ENCODE data around the gene AP3B2.

The AP3B2 gene, protein sequence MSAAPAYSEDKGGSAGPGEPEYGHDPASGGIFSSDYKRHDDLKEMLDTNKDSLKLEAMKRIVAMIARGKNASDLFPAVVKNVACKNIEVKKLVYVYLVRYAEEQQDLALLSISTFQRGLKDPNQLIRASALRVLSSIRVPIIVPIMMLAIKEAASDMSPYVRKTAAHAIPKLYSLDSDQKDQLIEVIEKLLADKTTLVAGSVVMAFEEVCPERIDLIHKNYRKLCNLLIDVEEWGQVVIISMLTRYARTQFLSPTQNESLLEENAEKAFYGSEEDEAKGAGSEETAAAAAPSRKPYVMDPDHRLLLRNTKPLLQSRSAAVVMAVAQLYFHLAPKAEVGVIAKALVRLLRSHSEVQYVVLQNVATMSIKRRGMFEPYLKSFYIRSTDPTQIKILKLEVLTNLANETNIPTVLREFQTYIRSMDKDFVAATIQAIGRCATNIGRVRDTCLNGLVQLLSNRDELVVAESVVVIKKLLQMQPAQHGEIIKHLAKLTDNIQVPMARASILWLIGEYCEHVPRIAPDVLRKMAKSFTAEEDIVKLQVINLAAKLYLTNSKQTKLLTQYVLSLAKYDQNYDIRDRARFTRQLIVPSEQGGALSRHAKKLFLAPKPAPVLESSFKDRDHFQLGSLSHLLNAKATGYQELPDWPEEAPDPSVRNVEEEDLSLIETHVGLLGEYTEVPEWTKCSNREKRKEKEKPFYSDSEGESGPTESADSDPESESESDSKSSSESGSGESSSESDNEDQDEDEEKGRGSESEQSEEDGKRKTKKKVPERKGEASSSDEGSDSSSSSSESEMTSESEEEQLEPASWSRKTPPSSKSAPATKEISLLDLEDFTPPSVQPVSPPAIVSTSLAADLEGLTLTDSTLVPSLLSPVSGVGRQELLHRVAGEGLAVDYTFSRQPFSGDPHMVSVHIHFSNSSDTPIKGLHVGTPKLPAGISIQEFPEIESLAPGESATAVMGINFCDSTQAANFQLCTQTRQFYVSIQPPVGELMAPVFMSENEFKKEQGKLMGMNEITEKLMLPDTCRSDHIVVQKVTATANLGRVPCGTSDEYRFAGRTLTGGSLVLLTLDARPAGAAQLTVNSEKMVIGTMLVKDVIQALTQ

DNA sequence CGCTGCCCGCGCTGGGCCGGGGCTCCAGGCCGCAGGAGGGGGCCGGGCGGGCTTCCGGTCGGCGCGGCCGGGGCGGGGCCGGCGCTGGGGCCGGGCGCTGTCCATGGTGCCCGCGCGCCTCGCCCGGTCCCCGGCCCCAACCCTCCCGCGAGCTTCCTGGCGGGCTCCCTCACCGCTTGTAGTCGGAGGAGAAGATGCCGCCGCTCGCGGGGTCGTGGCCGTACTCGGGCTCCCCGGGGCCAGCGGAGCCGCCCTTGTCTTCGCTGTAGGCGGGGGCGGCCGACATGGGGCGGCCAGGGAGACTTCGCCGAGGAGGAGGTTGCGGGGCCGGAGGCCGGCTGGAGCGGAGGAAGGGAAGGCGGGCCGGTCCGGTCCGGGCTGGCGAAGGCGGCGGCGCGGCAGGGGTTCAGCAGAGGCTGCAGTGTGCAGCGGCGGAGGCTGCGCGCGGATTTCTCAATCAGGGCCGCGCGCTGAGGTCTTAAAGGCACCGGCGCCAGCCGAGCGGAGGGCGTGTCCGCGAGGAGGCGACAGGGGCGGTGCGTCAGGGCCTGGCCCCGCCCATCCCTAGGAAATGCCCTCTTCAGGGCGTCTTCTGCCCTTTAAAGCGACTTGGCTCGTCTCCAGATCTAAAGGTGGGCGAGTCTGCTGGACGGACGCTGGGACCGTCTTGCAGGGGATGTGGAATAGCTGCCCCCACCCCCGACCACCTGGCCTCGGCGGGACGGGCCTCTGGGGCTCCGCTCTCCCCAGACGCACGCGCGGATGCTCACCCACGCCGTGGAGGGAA, at the start of gene AP3B2:
Gene AP3B2 (minus strand): TSS at position 455 of the 787 bp plus-strand sequence. CDS start 169 bp downstream, at position 286.
- Histone ChIP-seq H3K9ac (ENCODE audit: low read depth, low read length) (peak within 1 kb of the TSS; percentile 62; the same call in 1 of the 2 replicates), H3K27ac (ENCODE audit: low read depth, low read length) (peak within 1 kb of the TSS; percentile 84), H3K4me1 (ENCODE audit: control insufficient read depth, insufficient read depth, low read length) (peaks cover 14% of the 10 kb centered on the region), H3K4me3 (ENCODE audit: low read depth, low read length) (peak within 1 kb of the TSS; percentile 71), H3K9me3 (ENCODE audit: control insufficient read depth, insufficient read depth, low read length) (no peaks in the 10 kb centered on the region), H3K27me3 (ENCODE audit: control insufficient read depth, insufficient read depth, low read length) (no peaks in the 10 kb centered on the region), H3K36me3 (ENCODE audit: control insufficient read depth, insufficient read depth, low read length) (no peaks in the 10 kb centered on the region)

- Histone ChIP-seq H3K4me3 (ENCODE audit: low read depth, low read length) (peak overlapping the region; percentile 88), H3K4me1 (ENCODE audit: control insufficient read depth, insufficient read depth, low read length) (peaks cover 8% of the 10 kb centered on the region), H3K9me3 (ENCODE audit: control insufficient read depth, insufficient read depth, low read length) (no peaks in the 10 kb centered on the region), H3K9ac (ENCODE audit: low read depth, low read length) (peak overlapping the region; percentile 68), H3K27me3 (ENCODE audit: control insufficient read depth, insufficient read depth, low read length) (no peaks in the 10 kb centered on the region), H3K27ac (ENCODE audit: low read depth, low read length) (no peak overlapping the region), H3K36me3 (ENCODE audit: control insufficient read depth, insufficient read depth, low read length) (peaks cover 34% of the 10 kb centered on the region)
Observed at GRCh38 chr15:82751308-82751707, 41.6 kb upstream of the AP3B2 start.

DNA sequence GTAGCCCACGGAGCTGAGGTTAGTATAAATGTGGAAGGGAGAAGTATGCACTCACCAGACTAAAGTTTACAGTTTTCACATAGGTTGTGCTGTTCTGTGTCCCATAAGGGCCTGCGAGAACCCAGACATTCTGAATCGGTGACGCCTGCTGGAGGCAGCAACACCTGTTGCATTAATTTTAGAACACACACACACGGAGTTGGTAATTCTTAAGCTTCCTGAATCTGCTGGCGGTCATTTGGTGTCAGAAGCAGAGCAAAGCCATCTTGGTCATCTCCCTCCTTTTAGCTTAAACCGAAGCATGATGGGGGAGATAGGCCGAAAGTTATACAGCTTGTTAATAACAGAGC, 41.1 kb upstream of the AP3B2 start:
- Histone ChIP-seq H3K9me3 (ENCODE audit: control insufficient read depth, insufficient read depth, low read length) (no peaks in the 10 kb centered on the region), H3K27me3 (ENCODE audit: control insufficient read depth, insufficient read depth, low read length) (no peaks in the 10 kb centered on the region), H3K9ac (ENCODE audit: low read depth, low read length) (peak overlapping the region; percentile 68), H3K4me3 (ENCODE audit: low read depth, low read length) (peak overlapping the region; percentile 88), H3K36me3 (ENCODE audit: control insufficient read depth, insufficient read depth, low read length) (peaks cover 29% of the 10 kb centered on the region), H3K4me1 (ENCODE audit: control insufficient read depth, insufficient read depth, low read length) (peaks cover 8% of the 10 kb centered on the region), H3K27ac (ENCODE audit: low read depth, low read length) (peak overlapping the region; percentile 81)

- H3K9me3 ChIP-seq (ENCODE audit: control insufficient read depth, insufficient read depth, low read length), result no peaks in the 10 kb centered on the region
- peak overlapping the region; percentile 68 for H3K9ac ChIP-seq (ENCODE audit: low read depth, low read length)
- peak overlapping the region; percentile 88 for H3K4me3 ChIP-seq (ENCODE audit: low read depth, low read length)
- peaks cover 8% of the 10 kb centered on the region for H3K4me1 ChIP-seq (ENCODE audit: control insufficient read depth, insufficient read depth, low read length)
- H3K27me3 ChIP-seq (ENCODE audit: control insufficient read depth, insufficient read depth, low read length), result no peaks in the 10 kb centered on the region
- peaks cover 23% of the 10 kb centered on the region for H3K36me3 ChIP-seq (ENCODE audit: control insufficient read depth, insufficient read depth, low read length)
- peak overlapping the region; percentile 81 for H3K27ac ChIP-seq (ENCODE audit: low read depth, low read length)
Observed at GRCh38 chr15:82749951-82750830, 40.5 kb upstream of the AP3B2 start.

DNA sequence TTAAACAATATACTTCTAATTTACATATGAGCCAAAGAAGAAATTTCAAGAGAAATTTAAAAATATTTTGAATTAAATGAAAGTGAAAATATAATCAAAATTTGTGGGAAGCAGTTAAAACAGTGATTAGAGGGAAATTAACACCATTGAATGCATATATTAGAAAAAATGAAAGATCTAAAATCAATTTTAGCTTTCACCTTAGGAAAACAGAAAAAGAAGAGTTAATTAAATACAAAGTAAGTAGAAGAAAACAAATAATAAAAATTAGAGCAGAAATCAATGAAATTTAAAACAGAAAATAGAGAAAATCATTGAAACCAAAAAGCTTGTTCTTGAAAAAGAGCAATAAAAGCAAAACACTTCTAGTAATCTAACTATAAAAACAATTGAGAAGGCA, 38.6 kb upstream of the AP3B2 start:
- H3K4me3 ChIP-seq (ENCODE audit: low read depth, low read length), result no peak overlapping the region
- no peak overlapping the region for H3K9ac ChIP-seq (ENCODE audit: low read depth, low read length)
- H3K36me3 ChIP-seq (ENCODE audit: control insufficient read depth, insufficient read depth, low read length), result peaks cover 9% of the 10 kb centered on the region
- no peak overlapping the region for H3K27ac ChIP-seq (ENCODE audit: low read depth, low read length)
- H3K9me3 ChIP-seq (ENCODE audit: control insufficient read depth, insufficient read depth, low read length), result no peaks in the 10 kb centered on the region
- no peaks in the 10 kb centered on the region for H3K27me3 ChIP-seq (ENCODE audit: control insufficient read depth, insufficient read depth, low read length)
- peaks cover 8% of the 10 kb centered on the region for H3K4me1 ChIP-seq (ENCODE audit: control insufficient read depth, insufficient read depth, low read length)

DNA sequence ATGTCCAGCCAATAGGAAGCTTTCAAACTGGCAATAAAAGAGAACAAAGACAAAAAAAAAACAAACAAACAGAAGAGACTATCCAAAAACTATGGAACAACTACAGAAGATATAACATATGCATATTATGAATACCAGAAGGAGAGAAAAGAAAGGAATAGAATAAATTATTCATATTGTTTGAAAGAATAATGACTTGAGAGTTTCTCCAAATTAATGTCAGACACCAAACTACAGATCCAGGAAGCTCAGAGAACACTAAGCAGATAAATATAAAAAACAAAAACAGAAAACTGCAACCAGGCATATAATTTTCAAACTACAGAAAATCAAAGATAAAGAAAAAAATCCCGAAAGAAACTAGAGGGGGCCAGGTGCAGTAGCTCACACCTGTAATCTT, 34.1 kb upstream of the AP3B2 start:
- H3K27ac ChIP-seq (ENCODE audit: low read depth, low read length), result no peak overlapping the region
- H3K4me1 ChIP-seq (ENCODE audit: control insufficient read depth, insufficient read depth, low read length), result no peaks in the 10 kb centered on the region
- no peak overlapping the region for H3K4me3 ChIP-seq (ENCODE audit: low read depth, low read length)
- no peaks in the 10 kb centered on the region for H3K9me3 ChIP-seq (ENCODE audit: control insufficient read depth, insufficient read depth, low read length)
- H3K27me3 ChIP-seq (ENCODE audit: control insufficient read depth, insufficient read depth, low read length), result no peaks in the 10 kb centered on the region
- H3K9ac ChIP-seq (ENCODE audit: low read depth, low read length), result no peak overlapping the region
- H3K36me3 ChIP-seq (ENCODE audit: control insufficient read depth, insufficient read depth, low read length), result no peaks in the 10 kb centered on the region

DNA sequence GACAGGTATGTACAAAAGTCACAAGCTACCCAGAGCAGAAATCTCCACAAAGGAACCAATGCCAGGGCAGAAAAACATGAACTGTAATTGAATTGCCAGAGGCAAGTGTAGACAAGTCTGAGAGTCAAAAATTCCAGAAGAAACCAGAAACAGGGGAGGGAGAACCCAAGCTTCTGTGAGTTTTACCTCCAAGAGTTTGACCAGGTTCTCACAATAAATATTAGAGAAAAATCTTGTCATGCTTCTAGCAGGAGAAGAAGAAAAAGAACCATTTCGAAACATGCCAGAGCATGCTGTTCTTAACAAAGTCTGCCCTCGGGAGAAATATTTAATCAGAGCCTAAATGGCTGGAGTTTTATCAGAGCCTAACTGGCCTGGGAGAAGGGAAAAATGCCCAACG, 32.5 kb upstream of the AP3B2 start:
- Histone ChIP-seq H3K27ac (ENCODE audit: low read depth, low read length) (no peak overlapping the region), H3K4me3 (ENCODE audit: low read depth, low read length) (no peak overlapping the region), H3K27me3 (ENCODE audit: control insufficient read depth, insufficient read depth, low read length) (no peaks in the 10 kb centered on the region), H3K4me1 (ENCODE audit: control insufficient read depth, insufficient read depth, low read length) (no peaks in the 10 kb centered on the region), H3K36me3 (ENCODE audit: control insufficient read depth, insufficient read depth, low read length) (no peaks in the 10 kb centered on the region), H3K9ac (ENCODE audit: low read depth, low read length) (no peak overlapping the region), H3K9me3 (ENCODE audit: control insufficient read depth, insufficient read depth, low read length) (no peaks in the 10 kb centered on the region)

- no peaks in the 10 kb centered on the region for H3K36me3 ChIP-seq (ENCODE audit: control insufficient read depth, insufficient read depth, low read length)
- H3K4me3 ChIP-seq (ENCODE audit: low read depth, low read length), result no peak overlapping the region
- H3K9me3 ChIP-seq (ENCODE audit: control insufficient read depth, insufficient read depth, low read length), result no peaks in the 10 kb centered on the region
- no peaks in the 10 kb centered on the region for H3K27me3 ChIP-seq (ENCODE audit: control insufficient read depth, insufficient read depth, low read length)
- no peaks in the 10 kb centered on the region for H3K4me1 ChIP-seq (ENCODE audit: control insufficient read depth, insufficient read depth, low read length)
- H3K9ac ChIP-seq (ENCODE audit: low read depth, low read length), result no peak overlapping the region
- H3K27ac ChIP-seq (ENCODE audit: low read depth, low read length), result no peak overlapping the region
Observed at GRCh38 chr15:82739086-82739485, 29.4 kb upstream of the AP3B2 start.

GRCh38 chr15:82737975-82738374, 28.3 kb upstream of the AP3B2 start:
- H3K36me3 ChIP-seq (ENCODE audit: control insufficient read depth, insufficient read depth, low read length), result no peaks in the 10 kb centered on the region
- no peaks in the 10 kb centered on the region for H3K27me3 ChIP-seq (ENCODE audit: control insufficient read depth, insufficient read depth, low read length)
- H3K4me3 ChIP-seq (ENCODE audit: low read depth, low read length), result no peak overlapping the region
- H3K27ac ChIP-seq (ENCODE audit: low read depth, low read length), result no peak overlapping the region
- no peaks in the 10 kb centered on the region for H3K4me1 ChIP-seq (ENCODE audit: control insufficient read depth, insufficient read depth, low read length)
- no peak overlapping the region for H3K9ac ChIP-seq (ENCODE audit: low read depth, low read length)
- H3K9me3 ChIP-seq (ENCODE audit: control insufficient read depth, insufficient read depth, low read length), result no peaks in the 10 kb centered on the region

GRCh38 chr15:82731527-82731926, 21.9 kb upstream of the AP3B2 start:
- Histone ChIP-seq H3K4me1 (ENCODE audit: control insufficient read depth, insufficient read depth, low read length) (no peaks in the 10 kb centered on the region), H3K9ac (ENCODE audit: low read depth, low read length) (no peak overlapping the region), H3K36me3 (ENCODE audit: control insufficient read depth, insufficient read depth, low read length) (no peaks in the 10 kb centered on the region), H3K27ac (ENCODE audit: low read depth, low read length) (no peak overlapping the region), H3K4me3 (ENCODE audit: low read depth, low read length) (no peak overlapping the region), H3K27me3 (ENCODE audit: control insufficient read depth, insufficient read depth, low read length) (no peaks in the 10 kb centered on the region), H3K9me3 (ENCODE audit: control insufficient read depth, insufficient read depth, low read length) (no peaks in the 10 kb centered on the region)
